Activated naive CD8-positive, alpha-beta T cell treated with anti-CD3 and anti-CD28 coated beads, Interleukin-2, amount 50 U/mL, for 16 hours (primary cell): Measurements from ENCODE around the gene NPLOC4.

Source experiments
- DNase-seq: peaks from one replicate; pipeline ENCODE4 v3.0.0-alpha.2; 2020; ENCODE audit warnings: low read depth, low spot score

Gene NPLOC4

DNA sequence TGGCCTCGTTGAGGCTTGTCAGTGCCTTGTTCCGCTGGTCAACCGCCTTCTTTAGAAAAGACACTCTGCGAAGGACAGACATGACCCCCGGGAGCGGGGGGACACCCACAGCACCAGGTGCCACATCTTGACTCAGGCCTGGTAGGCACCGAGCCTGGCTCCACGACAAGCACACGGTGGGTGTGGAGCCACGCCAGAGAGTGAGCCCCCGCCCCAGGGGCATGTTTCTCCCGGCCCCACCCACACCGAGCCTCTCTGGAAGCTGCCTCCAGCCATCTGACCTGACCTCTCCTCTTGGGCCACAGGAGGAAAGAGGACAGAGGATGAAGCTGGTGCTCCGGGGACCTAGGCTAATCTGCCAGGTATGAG, 89.3 kb downstream of the NPLOC4 start:
- no peak for DNase-seq

- DNase-seq: no peak
Measured at GRCh38 chr17:81546906-81547613, 89.9 kb downstream of the NPLOC4 start.

DNA sequence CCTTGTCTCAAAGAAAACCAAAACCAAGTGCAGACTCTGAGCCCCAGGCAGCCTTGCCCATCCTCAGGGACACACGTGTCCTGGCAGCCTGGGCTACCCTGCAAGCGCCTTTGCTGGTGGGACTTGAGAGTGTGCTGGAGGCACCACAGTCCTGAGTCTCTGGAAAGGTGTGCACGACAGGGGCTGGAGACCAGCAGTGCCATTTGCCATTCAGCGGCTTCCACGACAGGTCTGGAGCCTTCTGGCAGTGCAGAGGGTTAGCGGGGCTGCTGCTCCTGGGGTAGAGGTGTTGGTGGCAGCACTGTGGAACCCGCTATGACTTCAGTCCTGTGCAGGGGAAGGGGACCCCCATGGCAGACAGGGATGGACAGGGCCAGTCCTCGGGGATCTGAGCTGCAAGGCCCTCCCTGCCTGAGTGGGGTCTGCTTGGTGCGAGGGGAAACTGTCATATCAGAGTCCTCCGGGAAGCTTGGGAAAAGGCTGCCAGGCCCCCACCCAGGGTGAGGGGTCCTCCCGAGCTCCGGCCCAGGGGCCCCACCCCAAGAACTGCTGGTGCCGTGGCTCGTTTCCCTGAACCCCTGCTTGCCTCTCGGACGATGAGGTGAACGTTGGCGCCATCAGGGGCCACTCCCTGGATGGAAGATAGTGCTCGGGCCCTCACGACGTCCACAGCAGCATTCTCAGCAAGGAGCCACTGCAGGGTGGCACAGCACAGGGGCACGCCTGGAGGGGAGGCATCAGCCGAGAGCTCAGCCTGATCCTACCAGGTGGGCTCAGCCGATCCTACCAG, 91.6 kb downstream of the NPLOC4 start:
- DNase-seq: no peak

- no peak for DNase-seq
Measured at GRCh38 chr17:81544281-81544974, 92.5 kb downstream of the NPLOC4 start.

DNA sequence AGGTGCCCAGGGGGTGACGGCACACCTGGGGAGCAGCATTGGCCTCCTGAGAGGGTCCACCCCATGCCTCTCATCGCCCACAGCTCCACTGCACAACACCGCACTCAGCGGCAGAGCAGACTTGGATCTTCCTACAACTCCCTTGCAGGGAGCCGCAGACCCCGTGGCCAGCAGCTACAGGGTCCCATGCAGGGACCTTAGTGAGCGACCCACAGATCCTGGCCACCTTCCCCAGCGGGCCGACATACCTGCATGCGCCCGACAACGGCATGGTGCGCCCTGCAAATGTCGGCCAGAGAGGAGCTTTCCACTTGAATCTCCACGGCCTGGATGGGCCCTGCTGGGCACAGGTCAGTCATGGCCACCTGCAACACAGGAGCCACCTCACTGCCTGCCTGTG, 93.2 kb downstream of the NPLOC4 start:
- no peak for DNase-seq

GRCh38 chr17:81543339-81543675, 93.6 kb downstream of the NPLOC4 start:
- DNase-seq: no peak

- no peak for DNase-seq
Measured at GRCh38 chr17:81542431-81543338, 94.2 kb downstream of the NPLOC4 start.

DNA sequence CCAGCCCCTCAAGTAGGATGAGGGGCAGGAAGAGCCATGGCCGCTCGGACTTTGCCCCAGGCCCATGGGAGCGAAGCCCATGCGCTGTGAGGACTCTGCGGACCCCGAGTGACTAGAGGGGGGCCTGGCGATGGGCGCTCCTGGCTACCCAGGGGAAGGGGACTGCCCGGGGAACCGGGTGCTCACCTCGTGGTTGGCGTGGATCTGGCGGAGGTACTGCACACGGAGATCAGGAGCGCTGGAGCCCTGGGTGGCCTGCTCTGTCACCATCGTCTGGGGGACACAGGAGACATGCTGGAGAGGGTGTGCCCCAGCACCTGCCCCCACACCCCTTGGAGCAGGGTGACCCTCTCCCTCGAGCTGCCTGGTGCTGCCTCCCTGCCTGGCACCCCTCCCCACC, 95.8 kb downstream of the NPLOC4 start:
- DNase-seq: no peak

DNA sequence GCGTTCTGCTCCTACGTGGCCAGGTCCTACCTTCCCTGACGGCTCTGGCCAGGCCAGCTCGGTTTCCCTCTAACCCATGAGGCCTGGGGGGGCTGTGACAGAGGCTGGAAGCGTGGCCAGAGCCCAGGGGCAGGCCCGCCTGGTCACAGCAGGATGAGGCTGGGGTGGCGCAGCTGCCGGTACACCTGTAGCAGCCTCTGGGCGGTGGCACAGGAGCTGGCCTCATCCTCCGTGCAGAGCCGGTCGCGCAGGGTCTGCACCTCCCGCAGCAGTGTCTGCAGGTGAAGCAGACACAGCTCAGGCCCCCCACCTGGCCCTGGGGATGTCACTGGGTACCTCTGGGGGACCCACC, 96.3 kb downstream of the NPLOC4 start:
- no peak for DNase-seq

- no peak for DNase-seq
Measured at GRCh38 chr17:81539961-81540675, 96.8 kb downstream of the NPLOC4 start.

GRCh38 chr17:81539571-81539900, 97.4 kb downstream of the NPLOC4 start:
- no peak for DNase-seq

DNA sequence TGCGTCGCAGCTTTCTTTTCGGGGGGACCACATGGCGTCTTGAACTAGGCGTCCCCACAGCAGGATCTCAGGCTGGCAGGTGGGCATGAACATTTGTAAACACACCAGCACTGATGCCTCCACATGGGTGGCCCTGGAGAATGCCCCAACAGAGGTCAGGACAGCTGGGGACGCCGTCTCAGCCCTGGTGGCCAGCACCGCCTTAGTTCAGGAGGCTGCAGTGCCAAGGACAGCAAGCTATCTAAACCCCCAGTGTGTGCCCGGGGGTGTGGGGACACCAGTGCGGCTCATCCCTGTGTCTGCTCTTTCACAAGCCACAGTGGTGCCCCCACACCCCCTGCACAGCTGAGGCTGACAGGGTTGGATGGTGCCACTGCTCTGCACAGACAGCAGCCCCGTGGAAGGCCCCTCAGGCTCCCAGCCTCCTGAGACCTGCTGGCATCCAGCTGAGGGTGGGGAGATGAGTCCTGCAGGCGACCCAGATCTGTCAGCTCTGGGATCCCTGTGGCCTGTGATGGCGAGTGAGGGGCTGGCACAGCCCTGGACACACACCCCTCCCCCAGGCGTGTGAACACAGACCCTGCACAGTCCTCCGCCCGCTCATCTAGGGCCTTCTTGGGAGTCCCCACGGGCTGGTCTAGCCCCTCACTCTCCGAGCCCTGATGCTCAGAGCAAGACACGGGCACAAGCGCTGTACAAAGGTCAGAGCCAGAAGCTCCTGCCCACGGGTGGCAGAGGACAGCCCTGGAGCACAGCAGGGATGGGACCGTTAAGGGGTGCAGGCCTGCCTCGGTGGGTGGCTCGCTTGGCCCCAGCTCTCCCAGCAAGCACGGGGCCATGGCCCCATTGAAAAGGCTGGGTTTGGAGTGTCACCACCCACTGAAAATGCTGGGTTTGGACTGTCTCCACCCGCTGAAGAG, 98.0 kb downstream of the NPLOC4 start:
- no peak for DNase-seq

DNA sequence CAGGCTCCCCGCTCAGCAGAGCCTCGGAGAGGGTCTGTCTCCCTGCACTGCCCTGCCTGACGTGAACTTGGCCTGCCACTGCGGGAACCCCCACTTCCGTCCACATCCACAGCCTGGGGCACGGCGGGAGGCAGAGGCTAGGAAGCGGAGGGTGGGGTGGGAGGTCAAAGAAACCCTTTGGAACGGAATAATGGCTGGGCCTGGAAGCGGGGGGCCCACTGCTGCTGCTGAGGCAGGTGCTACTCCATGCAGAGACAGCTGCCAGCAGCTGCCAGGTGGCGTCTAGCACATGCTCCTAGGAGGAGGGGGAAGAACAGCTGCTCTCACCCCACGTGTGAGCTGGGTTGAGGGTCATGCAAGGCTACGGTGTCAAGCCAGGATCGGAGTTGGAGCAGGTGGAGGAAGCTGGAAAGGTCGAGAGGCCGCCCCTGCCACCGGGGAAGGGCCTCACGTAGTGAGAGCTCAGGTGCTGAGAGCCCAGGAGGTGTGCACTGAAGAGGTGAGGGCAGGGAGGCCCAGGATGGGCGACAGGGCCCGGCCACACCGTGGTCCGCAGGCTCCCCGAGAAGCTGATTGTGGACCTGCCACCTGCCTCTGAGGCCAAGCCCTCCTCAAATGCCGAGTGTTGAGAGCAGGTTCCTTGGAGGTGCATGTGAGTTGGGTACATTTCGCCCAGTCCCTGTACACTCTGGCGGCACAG, 98.9 kb downstream of the NPLOC4 start:
- no peak for DNase-seq

DNA sequence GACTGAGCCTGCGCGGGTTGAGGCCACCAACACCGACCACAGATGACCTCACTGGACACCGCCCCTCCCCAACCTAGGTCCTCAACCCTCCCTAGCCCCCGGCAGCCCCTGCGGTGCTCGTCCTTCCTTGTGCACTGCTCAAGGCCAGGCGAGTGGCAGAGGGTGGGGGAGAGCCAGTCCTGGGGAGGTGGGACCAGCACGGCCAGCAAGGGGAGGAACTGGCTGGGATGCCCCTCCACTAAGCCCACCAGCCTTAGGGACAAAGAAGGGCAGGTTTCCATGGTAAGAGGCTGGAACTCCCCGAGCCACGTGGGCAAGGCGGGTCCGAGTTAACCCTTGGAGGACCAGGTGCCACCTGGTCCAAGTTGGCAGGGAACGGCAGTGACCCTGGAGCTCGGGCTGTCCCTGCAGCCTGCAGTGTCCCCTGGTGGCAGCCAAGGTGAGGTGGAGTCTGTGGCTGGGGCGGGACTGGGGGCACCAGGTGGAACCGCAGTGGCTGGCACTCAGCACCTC, 99.5 kb downstream of the NPLOC4 start:
- DNase-seq: no peak

DNA sequence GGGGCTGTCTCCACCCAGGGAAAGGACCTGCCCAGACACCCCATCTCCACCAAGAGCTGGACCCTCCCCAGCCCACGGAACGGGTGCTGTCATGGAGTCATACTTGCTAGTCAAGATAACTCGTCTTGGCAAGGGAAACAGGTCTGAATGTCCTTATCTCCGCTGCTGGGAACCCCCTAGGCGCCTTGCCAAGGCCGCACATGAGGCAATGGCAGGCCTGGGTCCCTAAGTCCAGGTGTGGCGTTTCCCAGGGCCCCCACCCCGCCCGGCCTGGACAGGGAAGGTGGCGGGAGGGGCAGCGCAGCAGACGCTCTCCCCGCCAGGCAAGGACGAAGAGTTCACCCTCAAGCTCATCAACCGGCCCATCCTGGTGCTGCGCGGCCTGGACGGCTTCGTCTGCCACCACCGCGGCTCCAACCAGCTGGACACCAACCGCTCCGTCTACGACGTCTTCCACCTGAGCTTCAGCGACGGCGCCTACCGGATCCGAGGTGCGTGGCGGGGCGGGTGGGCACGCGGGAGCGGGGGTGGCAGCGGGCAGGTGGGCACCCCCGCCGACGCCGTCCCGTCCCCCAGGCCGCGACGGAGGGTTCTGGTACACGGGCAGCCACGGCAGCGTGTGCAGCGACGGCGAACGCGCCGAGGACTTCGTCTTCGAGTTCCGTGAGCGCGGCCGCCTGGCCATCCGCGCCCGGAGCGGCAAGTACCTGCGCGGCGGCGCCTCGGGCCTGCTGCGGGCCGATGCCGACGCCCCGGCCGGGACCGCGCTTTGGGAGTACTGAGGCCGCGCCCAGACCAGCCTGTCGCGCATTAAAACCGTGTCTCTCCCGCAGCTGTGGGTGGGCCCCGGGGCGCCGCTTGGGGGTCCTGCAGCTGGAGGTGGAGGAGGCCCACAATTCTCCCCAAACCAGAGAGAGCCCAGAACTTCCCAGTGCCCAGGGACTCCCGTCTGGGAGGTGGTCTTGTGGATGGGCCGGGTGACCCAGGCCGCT, 100.3 kb downstream of the NPLOC4 start:
- no peak for DNase-seq

DNA sequence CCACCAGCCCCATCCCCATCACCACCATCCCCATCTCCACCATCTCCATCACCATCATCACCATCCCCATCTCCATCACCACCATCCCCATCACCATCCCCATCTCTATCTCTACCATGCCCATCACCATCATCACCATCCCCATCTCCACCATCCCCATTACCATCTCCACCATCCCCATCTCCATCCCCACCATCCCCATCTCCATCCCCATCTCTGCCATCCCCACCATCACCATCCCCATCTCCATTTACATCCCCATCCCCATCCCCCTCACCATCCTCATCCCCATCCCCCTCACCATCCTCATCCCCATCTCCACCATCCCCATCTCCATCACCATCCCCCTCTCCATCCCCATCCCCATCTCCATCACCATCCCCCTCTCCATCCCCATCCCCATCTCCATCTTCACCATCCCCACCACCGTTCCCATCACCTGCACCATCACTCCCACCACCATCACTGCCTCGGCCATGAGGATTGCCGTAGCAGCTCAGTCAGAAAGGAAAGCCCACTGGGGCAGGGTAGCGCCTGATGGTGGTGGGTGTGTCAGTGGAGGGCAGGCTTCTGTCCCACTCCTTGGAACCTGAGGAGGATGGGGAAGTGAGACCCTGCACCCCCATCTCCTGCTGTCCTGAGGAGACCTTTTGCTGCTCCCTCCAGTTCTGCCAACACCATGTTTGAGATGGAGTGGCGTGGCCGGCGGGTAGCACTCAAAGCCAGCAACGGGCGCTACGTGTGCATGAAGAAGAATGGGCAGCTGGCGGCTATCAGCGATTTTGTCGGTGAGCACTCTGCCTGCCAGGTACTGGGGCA, 101.2 kb downstream of the NPLOC4 start:
- DNase-seq: no peak

DNA sequence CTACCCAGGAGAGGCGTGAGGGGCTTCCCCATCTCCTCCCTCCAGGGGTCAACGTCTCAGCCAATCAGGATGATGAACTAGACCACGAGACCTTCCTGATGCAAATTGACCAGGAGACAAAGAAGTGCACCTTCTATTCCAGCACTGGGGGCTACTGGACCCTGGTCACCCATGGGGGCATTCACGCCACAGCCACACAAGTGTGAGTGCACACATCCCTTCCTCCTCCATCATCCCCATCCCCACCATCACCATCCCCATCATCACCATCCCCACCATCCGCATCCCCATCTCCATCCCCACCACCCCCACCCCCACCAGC, 101.9 kb downstream of the NPLOC4 start:
- DNase-seq: no peak
